SH-SY5Y (cell line): ENCODE measurements around the gene PAM16.

Source experiments
- GATA2 ChIP-seq: IDR thresholded peaks from 2 replicates; pipeline ENCODE4 v1.6.1; 2011; ENCODE audit warnings: mild to moderate bottlenecking, low read depth, low read length
- GATA3 ChIP-seq: IDR thresholded peaks from 2 replicates; pipeline ENCODE4 v1.6.1; 2011; ENCODE audit warnings: low read depth, mild to moderate bottlenecking, low read length, moderate library complexity

PAM16 gene

GRCh38 chr16:4325253-4325758 lies 25.8 kb downstream of the PAM16 start:
- TF ChIP-seq GATA3 (no peak), GATA2 (no peak)

- TF ChIP-seq GATA2 (no peak), GATA3 (no peak)
Observed at GRCh38 chr16:4324492-4325252, 26.4 kb downstream of the PAM16 start.

GRCh38 chr16:4323845-4324488 lies 27.2 kb downstream of the PAM16 start:
- TF ChIP-seq GATA2: no peak

- TF ChIP-seq GATA2 (no peak), GATA3 (no peak)
Observed at GRCh38 chr16:4323071-4323844, 27.9 kb downstream of the PAM16 start.

- no peak for TF ChIP-seq GATA3
- no peak for TF ChIP-seq GATA2
Observed at GRCh38 chr16:4322121-4323052, 28.7 kb downstream of the PAM16 start.

GRCh38 chr16:4321286-4322120 lies 29.6 kb downstream of the PAM16 start:
- no peak for TF ChIP-seq GATA2
- TF ChIP-seq GATA3: no peak

GRCh38 chr16:4320571-4321137 lies 30.5 kb downstream of the PAM16 start:
- TF ChIP-seq GATA2: no peak

GRCh38 chr16:4319454-4320421 lies 31.4 kb downstream of the PAM16 start:
- TF ChIP-seq GATA2 (no peak), GATA3 (no peak)

GRCh38 chr16:4318967-4319366 lies 32.2 kb downstream of the PAM16 start:
- TF ChIP-seq GATA3 (no peak), GATA2 (no peak)

- TF ChIP-seq GATA3: no peak
- TF ChIP-seq GATA2: no peak
Observed at GRCh38 chr16:4318451-4318910, 32.6 kb downstream of the PAM16 start.
